Activated CD8-positive, alpha-beta T cell treated with anti-CD3 and anti-CD28 coated beads for 36 hours (primary cell): ENCODE data around the gene ENTPD3. TPM values are rescaled to one million over a fixed set of nuclear protein-coding genes. Genes with fewer than 3 reads are reported as not detected.
A peak's percentile ranks its signal among the peaks of the same experiment; 100 is the strongest.

Source experiments
- ATAC-seq: fragments of 200-7000 bp; cut with Tn5 transposase; one replicate; pipeline ENCODE4 v1.10.0; 2021; ENCODE audit warnings: mild to moderate bottlenecking, moderate library complexity
- CTCF ChIA-PET: fragments of 350-600 bp; sonication (Branson Sonifier 250); formaldehyde crosslinking; loops from one replicate; lab custom pipeline; 2021; ENCODE audit warnings: antibody characterized with exemption; lab: Charles Lee
- POLR2A ChIA-PET: fragments of 350-600 bp; sonication (Branson Sonifier 250); formaldehyde crosslinking; loops from one replicate; lab custom pipeline; 2021; ENCODE audit warnings: antibody characterized with exemption; lab: Charles Lee
- DNase-seq: peaks from one replicate; pipeline ENCODE4 v3.0.0-alpha.2; 2020
- H3K27ac Mint-ChIP-seq: one replicate; pipeline ENCODE4 v1.8.0; 2021; ENCODE audit warnings: mild to moderate bottlenecking, mixed read lengths
- H3K27me3 Mint-ChIP-seq: one replicate; pipeline ENCODE4 v1.8.0; 2021; ENCODE audit warnings: mixed read lengths
- H3K36me3 Mint-ChIP-seq: one replicate; pipeline ENCODE4 v1.8.0; 2021; ENCODE audit warnings: low read depth, mixed read lengths
- H3K4me1 Mint-ChIP-seq: one replicate; pipeline ENCODE4 v1.8.0; 2021; ENCODE audit warnings: low read depth, mixed read lengths
- H3K4me3 Mint-ChIP-seq: one replicate; pipeline ENCODE4 v1.8.0; 2021; ENCODE audit warnings: mild to moderate bottlenecking, moderate library complexity, mixed read lengths
- H3K9me3 Mint-ChIP-seq: one replicate; pipeline ENCODE4 v1.8.0; 2021; ENCODE audit warnings: mixed read lengths
- CTCF ChIP-seq: fragments of 200-600 bp; IDR thresholded peaks from one replicate; pipeline ENCODE4 v1.8.0; 2022; ENCODE audit warnings: antibody characterized with exemption, mild to moderate bottlenecking
- intact Hi-C: fragments of 100-400 bp; cut with micrococcal nuclease; formaldehyde crosslinking; loops from one replicate; pipeline ENCODE4 v1.10.0; 2022
- total RNA-seq, 2 experiments: library from RNA; stranded (reverse); gene quantifications; one replicate each; pipeline ENCODE4 v1.2.3, GENCODE V29; 2021

Gene ENTPD3
- not detected for total RNA-seq

GRCh38 chr3:40387001-40387894 is at the start of gene ENTPD3:
Gene ENTPD3, plus strand, starts transcription at chr3:40387184. Its CDS starts 874 bp downstream, at chr3:40388058.
- H3K9me3 Mint-ChIP-seq: no peaks in the 10 kb centered on the region
- CTCF ChIA-PET: interaction anchor here (0.7 kb wide), 1 partner anchor 61 kb away, joined by 3 read pairs; no protein-coding TSS in a partner anchor
- H3K36me3 Mint-ChIP-seq: no peaks in the 10 kb centered on the region
- TF ChIP-seq CTCF: no peak
- no peak within 1 kb of the TSS for H3K27ac Mint-ChIP-seq
- peaks cover 28% of the 10 kb centered on the region for H3K27me3 Mint-ChIP-seq
- intact Hi-C loops: no loop called here
- peak; percentile 50 for DNase-seq
- peaks cover 6% of the 10 kb centered on the region for H3K4me1 Mint-ChIP-seq
- peak; percentile 93 for ATAC-seq
- peak within 1 kb of the TSS; percentile 53 for H3K4me3 Mint-ChIP-seq
- POLR2A ChIA-PET: interaction anchor here (1.0 kb wide), 1 partner anchor 10 kb away, joined by 4 read pairs; no protein-coding TSS in a partner anchor

GRCh38 chr3:40339871-40340270 is 47.1 kb upstream of the ENTPD3 start:
- H3K27ac Mint-ChIP-seq: no peak overlapping the region
- intact Hi-C loops: loop anchor here (5.0 kb wide), 1 partner anchor 112 kb away; no protein-coding TSS in a partner anchor
- CTCF ChIA-PET: interaction anchor here (0.8 to 1.3 kb wide), 2 partner anchors 8 to 12 kb away, joined by 3 to 4 read pairs; no protein-coding TSS in a partner anchor
- ATAC-seq (no peak), DNase-seq (no peak)
- H3K4me1 Mint-ChIP-seq: peaks cover 8% of the 10 kb centered on the region
- TF ChIP-seq CTCF: no peak
- no peaks in the 10 kb centered on the region for H3K36me3 Mint-ChIP-seq
- H3K27me3 Mint-ChIP-seq: no peaks in the 10 kb centered on the region
- no peak overlapping the region for H3K4me3 Mint-ChIP-seq
- POLR2A ChIA-PET: no interaction called here
- H3K9me3 Mint-ChIP-seq: no peaks in the 10 kb centered on the region

GRCh38 chr3:40340541-40341170 is 46.3 kb upstream of the ENTPD3 start:
- TF ChIP-seq CTCF: no peak
- CTCF ChIA-PET: interaction anchor here (1.3 kb wide), 1 partner anchor 13 kb away, joined by 4 read pairs; no protein-coding TSS in a partner anchor
- ATAC-seq: no peak
- Mint-ChIP-seq H3K9me3 (no peaks in the 10 kb centered on the region), H3K27me3 (peaks cover 1% of the 10 kb centered on the region), H3K27ac (no peak overlapping the region), H3K4me1 (peaks cover 8% of the 10 kb centered on the region), H3K4me3 (no peak overlapping the region), H3K36me3 (no peaks in the 10 kb centered on the region)
- POLR2A ChIA-PET: interaction anchor here (0.7 kb wide), 1 partner anchor 236 kb away, joined by 3 read pairs; no protein-coding TSS in a partner anchor
- intact Hi-C loops: no loop called here
- no peak for DNase-seq

- no peaks in the 10 kb centered on the region for H3K9me3 Mint-ChIP-seq
- no peaks in the 10 kb centered on the region for H3K36me3 Mint-ChIP-seq
- no peak overlapping the region for H3K27ac Mint-ChIP-seq
Measured at GRCh38 chr3:40341671-40342070, 45.3 kb upstream of the ENTPD3 start.

More at GRCh38 chr3:40341671-40342070, 45.3 kb upstream of the ENTPD3 start:
- no peak overlapping the region for H3K4me3 Mint-ChIP-seq
- ChIA-PET POLR2A (no interaction called here), CTCF (no interaction called here)
- no peak for DNase-seq
- no peak for ATAC-seq
- intact Hi-C loops: no loop called here
- H3K4me1 Mint-ChIP-seq: peaks cover 5% of the 10 kb centered on the region
- no peak for TF ChIP-seq CTCF
- H3K27me3 Mint-ChIP-seq: peaks cover 4% of the 10 kb centered on the region
